ES-I3 (cell line): ENCODE results near the gene NME9.

Experiments used
- H3K36me3 ChIP-seq: 2 replicates; pipeline ENCODE4 v1.6.1; 2013; ENCODE audit warnings: mild to moderate bottlenecking, low read length, control low read depth, moderate library complexity; ENCODE audit not compliant: insufficient read depth
- H3K4me1 ChIP-seq: 2 replicates; pipeline ENCODE4 v1.6.1; 2013; ENCODE audit warnings: mild to moderate bottlenecking, control low read depth, low read length; ENCODE audit not compliant: insufficient read depth
- H3K9ac ChIP-seq: 2 replicates; pipeline ENCODE4 v1.6.1; 2013; ENCODE audit warnings: low read depth, mild to moderate bottlenecking, low read length, moderate library complexity
- H3K9me3 ChIP-seq: 2 replicates; pipeline ENCODE4 v1.6.1; 2013; ENCODE audit warnings: mild to moderate bottlenecking, low read length, moderate library complexity; ENCODE audit not compliant: control insufficient read depth, insufficient read depth

Gene NME9

GRCh38 chr3:138297876-138298275 lies 31.8 kb downstream of the NME9 start:
- peaks cover 8% of the 10 kb centered on the region for H3K36me3 ChIP-seq
- H3K9me3 ChIP-seq, result no peaks in the 10 kb centered on the region
- H3K9ac ChIP-seq, result no peak overlapping the region
- H3K4me1 ChIP-seq, result no peaks in the 10 kb centered on the region

- Histone ChIP-seq H3K4me1 (no peaks in the 10 kb centered on the region), H3K9me3 (no peaks in the 10 kb centered on the region), H3K36me3 (peaks cover 8% of the 10 kb centered on the region), H3K9ac (no peak overlapping the region)
Observed at GRCh38 chr3:138297059-138297607, 32.5 kb downstream of the NME9 start.

GRCh38 chr3:138296639-138297038 lies 33.0 kb downstream of the NME9 start:
- Histone ChIP-seq H3K4me1 (no peaks in the 10 kb centered on the region), H3K36me3 (peaks cover 8% of the 10 kb centered on the region), H3K9me3 (no peaks in the 10 kb centered on the region), H3K9ac (no peak overlapping the region)

- no peak overlapping the region for H3K9ac ChIP-seq
- peaks cover 32% of the 10 kb centered on the region for H3K36me3 ChIP-seq
- no peaks in the 10 kb centered on the region for H3K4me1 ChIP-seq
- H3K9me3 ChIP-seq, result no peaks in the 10 kb centered on the region
Observed at GRCh38 chr3:138289701-138290100, 40.0 kb downstream of the NME9 start.

GRCh38 chr3:138289260-138289659 lies 40.4 kb downstream of the NME9 start:
- no peak overlapping the region for H3K9ac ChIP-seq
- H3K9me3 ChIP-seq, result no peaks in the 10 kb centered on the region
- H3K36me3 ChIP-seq, result peaks cover 33% of the 10 kb centered on the region
- H3K4me1 ChIP-seq, result no peaks in the 10 kb centered on the region

GRCh38 chr3:138284957-138285477 lies 44.6 kb downstream of the NME9 start:
- no peak overlapping the region for H3K9ac ChIP-seq
- H3K9me3 ChIP-seq, result no peaks in the 10 kb centered on the region
- peaks cover 36% of the 10 kb centered on the region for H3K36me3 ChIP-seq
- H3K4me1 ChIP-seq, result no peaks in the 10 kb centered on the region

GRCh38 chr3:138284079-138284478 lies 45.6 kb downstream of the NME9 start:
- Histone ChIP-seq H3K36me3 (peaks cover 29% of the 10 kb centered on the region), H3K9ac (no peak overlapping the region), H3K9me3 (no peaks in the 10 kb centered on the region), H3K4me1 (no peaks in the 10 kb centered on the region)

- peaks cover 25% of the 10 kb centered on the region for H3K36me3 ChIP-seq
- no peaks in the 10 kb centered on the region for H3K4me1 ChIP-seq
- H3K9me3 ChIP-seq, result no peaks in the 10 kb centered on the region
- no peak overlapping the region for H3K9ac ChIP-seq
Observed at GRCh38 chr3:138282836-138283235, 46.8 kb downstream of the NME9 start.

- H3K9me3 ChIP-seq, result no peaks in the 10 kb centered on the region
- H3K36me3 ChIP-seq, result peaks cover 17% of the 10 kb centered on the region; the same call in 1 of the 2 replicates
- H3K9ac ChIP-seq, result no peak overlapping the region
- no peaks in the 10 kb centered on the region for H3K4me1 ChIP-seq
Observed at GRCh38 chr3:138281561-138281960, 48.1 kb downstream of the NME9 start.

- peaks cover 4% of the 10 kb centered on the region; the same call in 1 of the 2 replicates for H3K36me3 ChIP-seq
- H3K9ac ChIP-seq, result no peak overlapping the region
- H3K9me3 ChIP-seq, result no peaks in the 10 kb centered on the region
- no peaks in the 10 kb centered on the region for H3K4me1 ChIP-seq
Observed at GRCh38 chr3:138271189-138271794, 58.4 kb downstream of the NME9 start.

GRCh38 chr3:138270245-138270644 lies 59.4 kb downstream of the NME9 start:
- H3K36me3 ChIP-seq, result peaks cover 4% of the 10 kb centered on the region; the same call in 1 of the 2 replicates
- H3K4me1 ChIP-seq, result no peaks in the 10 kb centered on the region
- H3K9me3 ChIP-seq, result no peaks in the 10 kb centered on the region
- H3K9ac ChIP-seq, result no peak overlapping the region

GRCh38 chr3:138267083-138267482 lies 62.6 kb downstream of the NME9 start:
- Histone ChIP-seq H3K4me1 (no peaks in the 10 kb centered on the region), H3K36me3 (0 out of 2 replicates have a peak, but pooled peaks cover 5% of the 10 kb centered on the region), H3K9me3 (no peaks in the 10 kb centered on the region), H3K9ac (no peak overlapping the region)

- H3K9me3 ChIP-seq, result no peaks in the 10 kb centered on the region
- 0 out of 2 replicates have a peak, but pooled peaks cover 5% of the 10 kb centered on the region for H3K36me3 ChIP-seq
- no peaks in the 10 kb centered on the region for H3K4me1 ChIP-seq
- no peak overlapping the region for H3K9ac ChIP-seq
Observed at GRCh38 chr3:138265745-138266144, 63.9 kb downstream of the NME9 start.

- no peaks in the 10 kb centered on the region for H3K9me3 ChIP-seq
- H3K4me1 ChIP-seq, result no peaks in the 10 kb centered on the region
- no peak overlapping the region for H3K9ac ChIP-seq
- H3K36me3 ChIP-seq, result 0 out of 2 replicates have a peak, but pooled peaks cover 5% of the 10 kb centered on the region
Observed at GRCh38 chr3:138263104-138263503, 66.5 kb downstream of the NME9 start.

- Histone ChIP-seq H3K9me3 (no peaks in the 10 kb centered on the region), H3K9ac (no peak overlapping the region), H3K36me3 (peaks cover 5% of the 10 kb centered on the region; the same call in 1 of the 2 replicates), H3K4me1 (no peaks in the 10 kb centered on the region)
Observed at GRCh38 chr3:138260611-138261010, 69.0 kb downstream of the NME9 start.
